ENCODE data around the gene TANGO2. TPM values are rescaled to one million over a fixed set of nuclear protein-coding genes. Genes with fewer than 3 reads are reported as not detected.

TANGO2 gene
- total and polyA plus RNA-seq, 2 of the 8 experiments (the other 6 are each of a cell fraction or from before 2014, with no cell fraction given) = 10.1 to 18.4 TPM

- TF ChIP-seq CHD7 (IDR thresholded peaks at IDR 0.05; ENCODE audit: insufficient replicate concordance, low read length) (no peak), BRCA1 (IDR thresholded peaks at IDR 0.05; ENCODE audit: low read depth, low read length) (no peak), JUND (IDR thresholded peaks at IDR 0.05; ENCODE audit: low read length) (no peak), KDM4A (IDR thresholded peaks at IDR 0.05; ENCODE audit: low read depth, low read length, severe bottlenecking) (no peak), HDAC6 (IDR thresholded peaks at IDR 0.05; ENCODE audit: low read depth, low read length) (no peak), TAF7 (optimal IDR thresholded peaks at IDR 0.05; ENCODE audit: borderline replicate concordance, low read depth, low read length) (no peak), RFX5 (IDR thresholded peaks at IDR 0.05; ENCODE audit: borderline replicate concordance, low read depth, low read length) (no peak)
Observed at GRCh38 chr22:19980766-19981165, 40.1 kb upstream of the TANGO2 start (continued).

Measured in H1 (cell line).